ENCODE results near the gene C11orf16. TPM values are rescaled to one million over a fixed set of nuclear protein-coding genes. Genes with fewer than 3 reads are reported as not detected.
A peak's percentile ranks its signal among the peaks of the same experiment; 100 is the strongest.

C11orf16 gene
- total RNA-seq, 1 donor from 2014 or later = not detected

DNA sequence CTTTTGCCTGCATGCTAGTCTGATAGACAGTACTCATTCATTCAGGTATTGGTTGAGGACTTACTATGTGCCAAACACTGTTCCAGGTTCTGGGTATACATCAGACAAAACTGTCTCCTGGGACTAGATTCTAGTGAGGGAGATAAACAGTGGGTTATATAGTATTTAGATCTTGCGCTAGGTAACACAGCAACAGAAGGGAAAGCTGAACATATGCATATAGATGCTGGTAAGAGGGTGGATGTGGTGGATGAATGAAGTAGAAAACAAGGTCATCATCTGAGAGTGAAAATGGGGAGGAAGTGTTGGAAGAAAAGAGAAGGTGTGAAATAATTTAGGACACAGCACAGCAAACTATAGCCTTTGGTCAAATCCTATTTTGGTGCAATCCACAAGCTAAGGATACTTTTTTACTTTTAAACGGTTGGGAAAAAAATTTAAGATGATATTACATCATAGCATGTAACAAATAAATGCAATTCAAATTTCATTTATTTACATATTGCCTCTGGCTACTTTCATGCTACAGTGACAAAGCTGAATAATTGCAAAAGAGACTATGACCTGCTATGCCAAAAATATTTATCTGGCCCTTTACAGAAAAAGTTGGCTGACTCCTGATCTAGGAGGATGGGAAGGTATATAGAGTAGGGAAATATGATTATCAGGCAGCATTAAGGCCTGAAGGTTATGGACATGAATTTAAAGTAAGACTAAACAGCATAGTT is 38.6 kb upstream of the C11orf16 start:
- H3K4me1 Mint-ChIP-seq (ENCODE audit: unreplicated experiment) = no peaks in the 10 kb centered on the region
- TF ChIP-seq, protein P1, sequence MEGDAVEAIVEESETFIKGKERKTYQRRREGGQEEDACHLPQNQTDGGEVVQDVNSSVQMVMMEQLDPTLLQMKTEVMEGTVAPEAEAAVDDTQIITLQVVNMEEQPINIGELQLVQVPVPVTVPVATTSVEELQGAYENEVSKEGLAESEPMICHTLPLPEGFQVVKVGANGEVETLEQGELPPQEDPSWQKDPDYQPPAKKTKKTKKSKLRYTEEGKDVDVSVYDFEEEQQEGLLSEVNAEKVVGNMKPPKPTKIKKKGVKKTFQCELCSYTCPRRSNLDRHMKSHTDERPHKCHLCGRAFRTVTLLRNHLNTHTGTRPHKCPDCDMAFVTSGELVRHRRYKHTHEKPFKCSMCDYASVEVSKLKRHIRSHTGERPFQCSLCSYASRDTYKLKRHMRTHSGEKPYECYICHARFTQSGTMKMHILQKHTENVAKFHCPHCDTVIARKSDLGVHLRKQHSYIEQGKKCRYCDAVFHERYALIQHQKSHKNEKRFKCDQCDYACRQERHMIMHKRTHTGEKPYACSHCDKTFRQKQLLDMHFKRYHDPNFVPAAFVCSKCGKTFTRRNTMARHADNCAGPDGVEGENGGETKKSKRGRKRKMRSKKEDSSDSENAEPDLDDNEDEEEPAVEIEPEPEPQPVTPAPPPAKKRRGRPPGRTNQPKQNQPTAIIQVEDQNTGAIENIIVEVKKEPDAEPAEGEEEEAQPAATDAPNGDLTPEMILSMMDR (IDR thresholded peaks at IDR 0.05; ENCODE audit: unreplicated experiment) = no peak
- H3K27ac Mint-ChIP-seq (ENCODE audit: unreplicated experiment) = no peak overlapping the region
- H3K36me3 Mint-ChIP-seq (ENCODE audit: low read depth, unreplicated experiment) = no peaks in the 10 kb centered on the region
- no peaks in the 10 kb centered on the region for H3K9me3 Mint-ChIP-seq (ENCODE audit: unreplicated experiment)
- no peaks in the 10 kb centered on the region for H3K27me3 Mint-ChIP-seq (ENCODE audit: unreplicated experiment)
- DNase-seq (ENCODE audit: low spot score) = no peak
- no peak overlapping the region for H3K4me3 Mint-ChIP-seq (ENCODE audit: unreplicated experiment)

DNA sequence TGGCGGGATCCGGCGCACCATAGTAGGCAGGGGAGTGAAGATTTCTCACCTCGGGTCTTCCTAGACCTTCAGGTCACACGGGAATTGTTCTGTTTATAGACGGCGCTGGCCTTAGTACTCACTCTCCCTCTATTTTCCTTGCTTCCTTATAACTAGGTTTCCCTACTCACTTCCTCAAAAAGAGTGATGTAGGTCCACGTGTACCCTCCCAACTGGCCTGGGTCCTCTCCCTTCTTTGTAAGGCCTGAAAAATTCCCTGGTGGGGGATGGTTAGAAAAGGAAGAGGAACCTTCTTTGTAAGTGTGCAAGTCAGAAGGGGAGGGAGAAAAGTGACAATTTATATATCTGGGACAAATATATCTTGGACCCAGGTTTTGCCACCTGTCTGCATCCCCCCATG is 34.4 kb upstream of the C11orf16 start:
- H3K27me3 Mint-ChIP-seq (ENCODE audit: unreplicated experiment) = peaks cover 6% of the 10 kb centered on the region
- H3K27ac Mint-ChIP-seq (ENCODE audit: unreplicated experiment) = no peak overlapping the region
- no peak overlapping the region for H3K4me3 Mint-ChIP-seq (ENCODE audit: unreplicated experiment)
- no peak for DNase-seq (ENCODE audit: low spot score)
- H3K36me3 Mint-ChIP-seq (ENCODE audit: low read depth, unreplicated experiment) = no peaks in the 10 kb centered on the region
- TF ChIP-seq, protein P1 (IDR thresholded peaks at IDR 0.05; ENCODE audit: unreplicated experiment) = no peak
- H3K4me1 Mint-ChIP-seq (ENCODE audit: unreplicated experiment) = peaks cover 16% of the 10 kb centered on the region
- H3K9me3 Mint-ChIP-seq (ENCODE audit: unreplicated experiment) = no peaks in the 10 kb centered on the region

- Mint-ChIP-seq H3K27ac (ENCODE audit: unreplicated experiment) (peak within 1 kb of the TSS; percentile 94), H3K4me3 (ENCODE audit: unreplicated experiment) (peak within 1 kb of the TSS; percentile 97), H3K27me3 (ENCODE audit: unreplicated experiment) (peaks cover 6% of the 10 kb centered on the region), H3K4me1 (ENCODE audit: unreplicated experiment) (peaks cover 16% of the 10 kb centered on the region), H3K9me3 (ENCODE audit: unreplicated experiment) (no peaks in the 10 kb centered on the region), H3K36me3 (ENCODE audit: low read depth, unreplicated experiment) (no peaks in the 10 kb centered on the region)
- TF ChIP-seq, protein P1 (IDR thresholded peaks at IDR 0.05; ENCODE audit: unreplicated experiment) = no peak
- peak; percentile 78 for DNase-seq (ENCODE audit: low spot score)
These were observed 31.9 kb upstream of the C11orf16 start, which contains the start of gene TMEM9B for GRCh38 chr11:8964324-8965320. Gene TMEM9B (minus strand): TSS chr11:8964442. CDS start chr11:8964313, 129 bp downstream.

DNA sequence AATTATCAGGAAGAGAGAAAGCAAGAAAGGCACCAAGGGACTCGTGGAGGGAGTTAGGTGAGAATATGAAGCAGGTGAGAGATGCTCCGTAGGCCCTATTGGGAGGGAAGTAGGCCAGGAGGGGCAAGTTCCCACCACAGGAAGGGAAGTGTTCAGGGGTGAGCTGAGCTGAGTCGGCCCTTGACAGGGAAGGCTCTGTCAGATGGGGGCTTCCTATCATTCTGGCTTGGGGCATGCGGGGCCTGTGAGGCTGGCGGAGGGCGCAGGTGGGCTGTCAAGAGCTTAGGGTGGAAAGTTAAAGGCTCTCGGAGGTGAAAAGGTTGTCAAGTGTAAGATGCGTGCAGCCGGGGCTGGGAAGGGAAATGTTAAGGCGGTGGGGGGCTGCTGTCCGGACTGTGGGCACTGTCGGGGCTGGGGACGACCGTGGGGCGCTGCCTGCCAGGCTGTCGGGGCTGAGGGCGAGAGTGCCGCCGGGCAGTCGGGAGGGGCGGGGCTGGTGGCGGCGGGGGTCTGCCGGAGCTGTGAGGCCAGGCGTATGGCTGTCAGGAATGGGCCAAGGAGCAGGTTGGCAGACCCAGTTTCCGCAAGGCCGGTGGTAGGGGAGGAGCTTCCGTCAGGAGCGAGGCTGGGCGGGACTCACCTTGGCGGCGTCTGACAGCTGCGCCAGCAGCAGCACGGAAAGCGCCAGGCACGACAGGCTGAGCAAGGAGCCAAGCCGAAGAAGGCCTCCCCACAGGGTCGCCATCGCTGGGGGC is 31.0 kb upstream of the C11orf16 start:
- H3K27me3 Mint-ChIP-seq (ENCODE audit: unreplicated experiment) = peaks cover 6% of the 10 kb centered on the region

More for the DNA sequence above, 31.0 kb upstream of the C11orf16 start:
- peak overlapping the region; percentile 94 for H3K27ac Mint-ChIP-seq (ENCODE audit: unreplicated experiment)
- H3K36me3 Mint-ChIP-seq (ENCODE audit: low read depth, unreplicated experiment) = no peaks in the 10 kb centered on the region
- H3K9me3 Mint-ChIP-seq (ENCODE audit: unreplicated experiment) = no peaks in the 10 kb centered on the region
- peaks cover 16% of the 10 kb centered on the region for H3K4me1 Mint-ChIP-seq (ENCODE audit: unreplicated experiment)
- peak overlapping the region; percentile 97 for H3K4me3 Mint-ChIP-seq (ENCODE audit: unreplicated experiment)
- TF ChIP-seq, protein P1 (IDR thresholded peaks at IDR 0.05; ENCODE audit: unreplicated experiment) = no peak
- DNase-seq (ENCODE audit: low spot score) = peak; percentile 62
